Measurements from ENCODE around the gene ABCA13. TPM values are rescaled to one million over a fixed set of nuclear protein-coding genes. Genes with fewer than 3 reads are reported as not detected.
A peak's percentile ranks its signal among the peaks of the same experiment; 100 is the strongest.

ABCA13 gene
- total and polyA plus RNA-seq, 4 donors, result 1.2 to 23.2 (median 3.5) TPM

DNA sequence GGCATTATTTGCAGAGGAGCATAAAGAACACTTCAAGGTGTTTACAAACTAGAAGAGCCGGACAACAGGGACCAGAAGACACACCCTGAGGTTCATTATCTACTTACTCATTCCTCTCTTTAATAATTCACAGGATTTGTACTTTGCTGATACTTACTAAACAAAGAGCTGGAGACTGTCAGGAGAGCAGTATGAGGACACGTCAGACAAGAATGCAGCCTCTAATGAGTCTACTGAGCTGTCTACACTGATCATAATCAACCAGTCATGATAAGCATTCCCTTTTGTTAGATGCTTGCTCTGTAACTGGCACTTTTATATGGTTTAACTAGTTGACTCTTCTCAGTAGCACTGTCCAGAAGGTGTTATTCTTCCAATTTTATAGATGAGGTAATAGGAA is 509.7 kb downstream of the ABCA13 start:
- Histone ChIP-seq H3K27ac (ENCODE audit: low read depth in 1 of 2, low read length in 1 of 2) (no peak overlapping the region), H3K4me3 (no peak overlapping the region), H3K9ac (ENCODE audit: insufficient read depth in 1 of 2, low read length in 2 of 2) (no peak overlapping the region), H3K27me3 (ENCODE audit: control insufficient read depth in 3 of 3, insufficient read depth in 3 of 3, low read length in 2 of 3) (no peaks in the 10 kb centered on the region), H3K36me3 (ENCODE audit: control insufficient read depth in 4 of 4, insufficient read depth in 4 of 4, low read length in 4 of 4) (no peaks in the 10 kb centered on the region), H3K4me1 (ENCODE audit: control insufficient read depth in 5 of 5, insufficient read depth in 5 of 5, low read length in 5 of 5) (no peaks in the 10 kb centered on the region), H3K9me3 (ENCODE audit: control insufficient read depth in 4 of 4, insufficient read depth in 3 of 4, low read length in 3 of 4) (peaks cover 0 to 3% (median 0%) of the 10 kb centered on the region in 4 donors)
- WGBS, 2 donors, result 59 to 79% methylated on average over 2 of the region's 2 CpGs
- TF ChIP-seq, protein P1, sequence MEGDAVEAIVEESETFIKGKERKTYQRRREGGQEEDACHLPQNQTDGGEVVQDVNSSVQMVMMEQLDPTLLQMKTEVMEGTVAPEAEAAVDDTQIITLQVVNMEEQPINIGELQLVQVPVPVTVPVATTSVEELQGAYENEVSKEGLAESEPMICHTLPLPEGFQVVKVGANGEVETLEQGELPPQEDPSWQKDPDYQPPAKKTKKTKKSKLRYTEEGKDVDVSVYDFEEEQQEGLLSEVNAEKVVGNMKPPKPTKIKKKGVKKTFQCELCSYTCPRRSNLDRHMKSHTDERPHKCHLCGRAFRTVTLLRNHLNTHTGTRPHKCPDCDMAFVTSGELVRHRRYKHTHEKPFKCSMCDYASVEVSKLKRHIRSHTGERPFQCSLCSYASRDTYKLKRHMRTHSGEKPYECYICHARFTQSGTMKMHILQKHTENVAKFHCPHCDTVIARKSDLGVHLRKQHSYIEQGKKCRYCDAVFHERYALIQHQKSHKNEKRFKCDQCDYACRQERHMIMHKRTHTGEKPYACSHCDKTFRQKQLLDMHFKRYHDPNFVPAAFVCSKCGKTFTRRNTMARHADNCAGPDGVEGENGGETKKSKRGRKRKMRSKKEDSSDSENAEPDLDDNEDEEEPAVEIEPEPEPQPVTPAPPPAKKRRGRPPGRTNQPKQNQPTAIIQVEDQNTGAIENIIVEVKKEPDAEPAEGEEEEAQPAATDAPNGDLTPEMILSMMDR (IDR thresholded peaks at IDR 0.05; ENCODE audit: control extremely low read depth, extremely low read depth), result no peak
- ATAC-seq (ENCODE audit: insufficient read depth, low FRiP score) (no peak), DNase-seq (no peak)

GRCh38 chr7:48691788-48692187 is 520.5 kb downstream of the ABCA13 start:
- peaks cover 0 to 2% (median 0%) of the 10 kb centered on the region in 4 donors for H3K9me3 ChIP-seq (ENCODE audit: control insufficient read depth in 4 of 4, insufficient read depth in 3 of 4, low read length in 3 of 4)
- ATAC-seq (ENCODE audit: insufficient read depth, low FRiP score), result peak; percentile 41
- H3K27ac ChIP-seq (ENCODE audit: low read depth in 1 of 2, low read length in 1 of 2), result no peak overlapping the region
- H3K4me3 ChIP-seq, result no peak overlapping the region
- TF ChIP-seq, protein P1 (IDR thresholded peaks at IDR 0.05; ENCODE audit: control extremely low read depth, extremely low read depth), result no peak
- H3K9ac ChIP-seq (ENCODE audit: insufficient read depth in 1 of 2, low read length in 2 of 2), result no peak overlapping the region
- no peaks in the 10 kb centered on the region for H3K4me1 ChIP-seq (ENCODE audit: control insufficient read depth in 5 of 5, insufficient read depth in 5 of 5, low read length in 5 of 5)
- H3K36me3 ChIP-seq (ENCODE audit: control insufficient read depth in 4 of 4, insufficient read depth in 4 of 4, low read length in 4 of 4), result no peaks in the 10 kb centered on the region
- 44 to 47% methylated on average over 1 of the region's 1 CpG for WGBS, 2 donors
- DNase-seq, result no peak
- H3K27me3 ChIP-seq (ENCODE audit: control insufficient read depth in 3 of 3, insufficient read depth in 3 of 3, low read length in 2 of 3), result no peaks in the 10 kb centered on the region

Other genes starting within 250 kb of the ABCA13 start
- under 1 TPM; 0.26 to 0.80 TPM for gene PKD1L1, start 223.0 kb upstream of the ABCA13 start, total RNA-seq
- 1 to 10 TPM in 1 of 2 donors, under 1 TPM in 1; 0.30 to 1.1 TPM for gene PKD1L1, start 223.0 kb upstream of the ABCA13 start, polyA plus RNA-seq
- gene HUS1, start 191.8 kb upstream of the ABCA13 start, total RNA-seq, result 10 to 100 TPM; 26.5 to 33.9 TPM
- 10 to 100 TPM; 10.3 to 12.1 TPM for gene HUS1, start 191.8 kb upstream of the ABCA13 start, polyA plus RNA-seq
- not detected for gene SUN3, start 142.4 kb upstream of the ABCA13 start, total RNA-seq
- gene SUN3, start 142.4 kb upstream of the ABCA13 start, polyA plus RNA-seq, result under 1 TPM; 0.18 to 0.53 TPM
- 10 to 100 TPM in 1 of 2 donors, 1 to 10 TPM in 1; 9.4 to 14.5 TPM for gene C7orf57, start 135.9 kb upstream of the ABCA13 start, total RNA-seq
- 1 to 10 TPM; 1.6 to 2.3 TPM for gene C7orf57, start 135.9 kb upstream of the ABCA13 start, polyA plus RNA-seq
- 10 to 100 TPM in 1 of 2 donors, 1 to 10 TPM in 1; 6.1 to 96.5 TPM for gene UPP1, start 82.2 kb upstream of the ABCA13 start, total RNA-seq
- 100 to 1,000 TPM in 1 of 2 donors, 10 to 100 TPM in 1; 69.2 to 282 TPM for gene UPP1, start 82.2 kb upstream of the ABCA13 start, polyA plus RNA-seq

Measured in lung (tissue), 12 donors.